DND-41 (cell line): Measurements from ENCODE around the gene TAP1.

Experiments used
- ATAC-seq: fragments of 200-7000 bp; cut with Tn5 transposase; 3 replicates; pipeline ENCODE4 v1.9.1; 2021; ENCODE audit warnings: low read depth; ENCODE audit not compliant: insufficient read depth
- DNase-seq: peaks from one replicate; pipeline ENCODE4 v3.0.0-alpha.2; 2020
- H2AFZ ChIP-seq: 2 replicates; pipeline ENCODE4 v1.6.0; 2012; ENCODE audit warnings: low read depth, low read length
- H3K27ac ChIP-seq: 2 replicates; pipeline ENCODE4 v1.5.1; 2012; ENCODE audit warnings: low read length, inconsistent platforms
- H3K27me3 ChIP-seq: fragments of 200-600 bp; sonication (generic); 2 replicates; pipeline ENCODE4 v1.6.0; 2012; ENCODE audit warnings: low read length, mild to moderate bottlenecking, inconsistent platforms; ENCODE audit not compliant: insufficient read depth, poor library complexity
- H3K36me3 ChIP-seq: 2 replicates; pipeline ENCODE4 v1.5.1; 2012; ENCODE audit warnings: low read length, inconsistent platforms; ENCODE audit not compliant: insufficient read depth
- H3K4me1 ChIP-seq: 2 replicates; pipeline ENCODE4 v1.5.1; 2012; ENCODE audit warnings: mild to moderate bottlenecking, low read length; ENCODE audit not compliant: insufficient read depth
- H3K4me2 ChIP-seq: 2 replicates; pipeline ENCODE4 v1.6.0; 2012; ENCODE audit warnings: mild to moderate bottlenecking, moderate library complexity, low read length, inconsistent platforms; ENCODE audit not compliant: insufficient read depth
- H3K4me3 ChIP-seq, 2 experiments: fragments of 200-600 bp in 1 of 2; shearing (Covaris generic) in 1 of 2; 2 replicates each; pipeline ENCODE4 v1.5.1; 2012 to 2016; ENCODE audit warnings: inconsistent platforms in 2 of 2, low read length in 2 of 2, mild to moderate bottlenecking in 2 of 2, low read depth in 1 of 2, moderate library complexity in 1 of 2
- H3K79me2 ChIP-seq: 2 replicates; pipeline ENCODE4 v1.6.0; 2012; ENCODE audit warnings: low read length, inconsistent platforms; ENCODE audit not compliant: insufficient read depth
- H3K9ac ChIP-seq: 2 replicates; pipeline ENCODE4 v1.6.0; 2012; ENCODE audit warnings: low read depth, mild to moderate bottlenecking, inconsistent platforms, low read length, moderate library complexity
- H3K9me3 ChIP-seq: 2 replicates; pipeline ENCODE4 v1.5.1; 2012; ENCODE audit warnings: low read length, moderate library complexity, mild to moderate bottlenecking, inconsistent platforms; ENCODE audit not compliant: insufficient read depth, severe bottlenecking
- H4K20me1 ChIP-seq: 2 replicates; pipeline ENCODE4 v1.6.0; 2012; ENCODE audit warnings: low read length; ENCODE audit not compliant: insufficient read depth
- CTCF ChIP-seq: IDR thresholded peaks from 2 replicates; pipeline ENCODE4 v1.5.1; 2012; ENCODE audit warnings: borderline replicate concordance, low read length, moderate library complexity, mild to moderate bottlenecking; ENCODE audit not compliant: poor library complexity, severe bottlenecking; ENCODE audit errors: extremely low read depth
- EZH2 ChIP-seq: IDR thresholded peaks from 3 replicates; pipeline ENCODE4 v1.6.1; 2012; ENCODE audit warnings: borderline replicate concordance, low read depth, mild to moderate bottlenecking, moderate library complexity, low read length, inconsistent platforms; ENCODE audit not compliant: severe bottlenecking

TAP1 gene

GRCh38 chr6:32843331-32843978 lies 10.0 kb downstream of the TAP1 start:
- no peak for TF ChIP-seq EZH2
- TF ChIP-seq CTCF = no peak
- Histone ChIP-seq H3K27me3 (no peaks in the 10 kb centered on the region), H3K9ac (peak overlapping the region; percentile 92), H3K36me3 (peaks cover 51% of the 10 kb centered on the region), H2AFZ (peak overlapping the region; percentile 90), H4K20me1 (no peaks in the 10 kb centered on the region), H3K27ac (peak overlapping the region; percentile 99), H3K4me3 (peak overlapping the region; percentile 81 to 94), H3K4me2 (peak overlapping the region; percentile 79), H3K4me1 (peaks cover 56% of the 10 kb centered on the region), H3K9me3 (no peaks in the 10 kb centered on the region), H3K79me2 (peaks cover 27% of the 10 kb centered on the region)
- peak; percentile 1; the same call in 1 of the 3 replicates for ATAC-seq
- DNase-seq = no peak

- H4K20me1 ChIP-seq = no peaks in the 10 kb centered on the region
- H3K4me3 ChIP-seq = peak overlapping the region in 1 of 2 experiments; percentile 94; a peak in 3 of 4 replicates
- ATAC-seq = no peak
- peaks cover 60% of the 10 kb centered on the region for H3K4me1 ChIP-seq
- H3K36me3 ChIP-seq = peaks cover 43% of the 10 kb centered on the region
- H3K4me2 ChIP-seq = peak overlapping the region; percentile 79
- no peak for TF ChIP-seq EZH2
- no peak for TF ChIP-seq CTCF
- no peaks in the 10 kb centered on the region for H3K27me3 ChIP-seq
- H3K9me3 ChIP-seq = no peaks in the 10 kb centered on the region
- H3K27ac ChIP-seq = peak overlapping the region; percentile 99
- H3K79me2 ChIP-seq = peaks cover 32% of the 10 kb centered on the region
- H3K9ac ChIP-seq = peak overlapping the region; percentile 92
- H2AFZ ChIP-seq = no peak overlapping the region
- no peak for DNase-seq
These were observed 10.8 kb downstream of the TAP1 start for GRCh38 chr6:32842690-32843089.

GRCh38 chr6:32842021-32842650 lies 11.4 kb downstream of the TAP1 start:
- Histone ChIP-seq H3K36me3 (peaks cover 38% of the 10 kb centered on the region), H3K27ac (peak overlapping the region; percentile 99), H3K9me3 (no peaks in the 10 kb centered on the region), H3K4me2 (peak overlapping the region; percentile 79), H4K20me1 (no peaks in the 10 kb centered on the region), H3K4me3 (peak overlapping the region in 1 of 2 experiments; percentile 94; a peak in 2 of 4 replicates), H2AFZ (no peak overlapping the region), H3K9ac (peak overlapping the region; percentile 92), H3K4me1 (peaks cover 65% of the 10 kb centered on the region), H3K79me2 (peaks cover 34% of the 10 kb centered on the region), H3K27me3 (no peaks in the 10 kb centered on the region)
- DNase-seq (no peak), ATAC-seq (no peak)
- TF ChIP-seq CTCF = no peak
- no peak for TF ChIP-seq EZH2
